Thoracic aorta (tissue), 2 donors: ENCODE measurements around the gene HOXD8. TPM values are rescaled to one million over a fixed set of nuclear protein-coding genes. Genes with fewer than 3 reads are reported as not detected.
A peak's percentile ranks its signal among the peaks of the same experiment; 100 is the strongest.

ENCODE experiments used
- ATAC-seq: fragments of 150-250 bp; one replicate; pipeline ENCODE4 v1.8.0; 2017; ENCODE audit warnings: low read depth; ENCODE audit not compliant: insufficient number of reproducible peaks, low FRiP score
- DNase-seq: peaks from one replicate; pipeline ENCODE4 v3.0.0-alpha.2; 2020; ENCODE audit warnings: low spot score
- H3K27ac ChIP-seq, 2 donors: fragments of 200-600 bp; sonication (generic); 1 replicate in 1 of 2; 2 replicates in 1 of 2; pipeline ENCODE4 v1.5.1; 2016; ENCODE audit warnings: mild to moderate bottlenecking in 2 of 2, moderate library complexity in 2 of 2
- H3K27me3 ChIP-seq: fragments of 200-600 bp; sonication (generic); replicated peaks from 2 replicates; pipeline ENCODE4 v1.6.0; 2016; ENCODE audit warnings: mild to moderate bottlenecking; ENCODE audit not compliant: insufficient read depth
- H3K36me3 ChIP-seq: fragments of 200-600 bp; sonication (generic); one replicate; pipeline ENCODE4 v1.5.1; 2016
- H3K4me1 ChIP-seq, 2 donors: fragments of 200-600 bp; sonication (generic); 1 replicate in 1 of 2; 2 replicates in 1 of 2; pipeline versions ENCODE4 v1.5.1 to v1.6.0; 2016; ENCODE audit warnings: low read depth in 2 of 2, mild to moderate bottlenecking in 1 of 2; ENCODE audit not compliant: control insufficient read depth in 1 of 2
- H3K4me3 ChIP-seq: fragments of 200-600 bp; sonication (generic); 2 replicates; pipeline ENCODE4 v1.5.1; 2016; ENCODE audit warnings: mild to moderate bottlenecking
- H3K9me3 ChIP-seq: fragments of 200-600 bp; sonication (generic); 2 replicates; pipeline ENCODE4 v1.5.1; 2016
- total RNA-seq, 2 donors: library from RNA; depleted of rRNA; stranded (reverse); fragments of >200 nt; gene quantifications; one replicate each; pipeline versions ENCODE4 v1.1.0 to v1.2.3, GENCODE V29; 2016
- TF ChIP-seq, protein P1 (sequence below): fragments of 200-600 bp; sonication (generic); IDR thresholded peaks from one replicate; pipeline ENCODE4 v1.5.1; 2019; ENCODE audit warnings: antibody characterized with exemption

The HOXD8 gene
- total RNA-seq, 2 donors from 2014 or later = 3.9 to 11.2 TPM

DNA sequence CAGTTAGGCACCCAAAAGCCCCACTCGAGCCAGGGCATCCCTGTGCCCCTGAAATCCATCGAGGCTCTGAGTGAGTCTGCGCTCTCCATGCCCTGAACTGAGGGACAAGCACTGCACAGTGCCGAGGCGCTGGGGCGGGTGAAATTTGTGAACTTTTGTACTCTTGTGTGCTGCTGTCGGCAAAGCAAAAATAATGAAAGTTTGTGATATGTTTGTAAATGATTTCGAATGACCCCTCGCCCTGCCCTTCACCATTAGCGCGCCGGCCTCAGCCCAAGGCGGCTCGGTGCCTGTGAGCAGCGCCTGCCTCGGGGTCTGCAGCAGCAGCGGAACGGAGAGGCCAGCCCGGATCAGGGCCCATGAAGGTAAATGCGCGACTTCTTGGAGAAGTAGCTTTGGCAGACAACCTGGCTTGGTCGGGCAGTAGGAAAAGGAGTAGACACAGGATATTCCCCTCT is 20.0 kb downstream of the HOXD8 start:
- Histone ChIP-seq H3K4me3 (no peak overlapping the region), H3K36me3 (peaks cover 10% of the 10 kb centered on the region), H3K9me3 (no peaks in the 10 kb centered on the region), H3K4me1 (no peaks in the 10 kb centered on the region), H3K27ac (no peak overlapping the region), H3K27me3 (no peaks in the 10 kb centered on the region)
- TF ChIP-seq, protein P1, sequence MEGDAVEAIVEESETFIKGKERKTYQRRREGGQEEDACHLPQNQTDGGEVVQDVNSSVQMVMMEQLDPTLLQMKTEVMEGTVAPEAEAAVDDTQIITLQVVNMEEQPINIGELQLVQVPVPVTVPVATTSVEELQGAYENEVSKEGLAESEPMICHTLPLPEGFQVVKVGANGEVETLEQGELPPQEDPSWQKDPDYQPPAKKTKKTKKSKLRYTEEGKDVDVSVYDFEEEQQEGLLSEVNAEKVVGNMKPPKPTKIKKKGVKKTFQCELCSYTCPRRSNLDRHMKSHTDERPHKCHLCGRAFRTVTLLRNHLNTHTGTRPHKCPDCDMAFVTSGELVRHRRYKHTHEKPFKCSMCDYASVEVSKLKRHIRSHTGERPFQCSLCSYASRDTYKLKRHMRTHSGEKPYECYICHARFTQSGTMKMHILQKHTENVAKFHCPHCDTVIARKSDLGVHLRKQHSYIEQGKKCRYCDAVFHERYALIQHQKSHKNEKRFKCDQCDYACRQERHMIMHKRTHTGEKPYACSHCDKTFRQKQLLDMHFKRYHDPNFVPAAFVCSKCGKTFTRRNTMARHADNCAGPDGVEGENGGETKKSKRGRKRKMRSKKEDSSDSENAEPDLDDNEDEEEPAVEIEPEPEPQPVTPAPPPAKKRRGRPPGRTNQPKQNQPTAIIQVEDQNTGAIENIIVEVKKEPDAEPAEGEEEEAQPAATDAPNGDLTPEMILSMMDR = no peak
- ATAC-seq = no peak
- DNase-seq = no peak

- Histone ChIP-seq H3K36me3 (peaks cover 14% of the 10 kb centered on the region), H3K27ac (no peak overlapping the region), H3K27me3 (no peaks in the 10 kb centered on the region), H3K4me3 (no peak overlapping the region), H3K9me3 (no peaks in the 10 kb centered on the region), H3K4me1 (no peaks in the 10 kb centered on the region)
- TF ChIP-seq, protein P1 = no peak
- no peak for DNase-seq
- ATAC-seq = no peak
Measured at GRCh38 chr2:176149939-176150583, 20.6 kb downstream of the HOXD8 start.

GRCh38 chr2:176150584-176151441 is 21.3 kb downstream of the HOXD8 start:
- H3K9me3 ChIP-seq = no peaks in the 10 kb centered on the region
- no peaks in the 10 kb centered on the region for H3K27me3 ChIP-seq
- no peak overlapping the region for H3K27ac ChIP-seq
- H3K4me1 ChIP-seq = no peaks in the 10 kb centered on the region
- no peak overlapping the region for H3K4me3 ChIP-seq
- ATAC-seq (no peak), DNase-seq (no peak)
- TF ChIP-seq, protein P1 = no peak
- peaks cover 14% of the 10 kb centered on the region for H3K36me3 ChIP-seq

- H3K4me3 ChIP-seq = peak within 1 kb of the TSS; percentile 47
- no peaks in the 10 kb centered on the region for H3K27me3 ChIP-seq
- TF ChIP-seq, protein P1 = no peak
- ATAC-seq (no peak), DNase-seq (no peak)
- no peaks in the 10 kb centered on the region for H3K4me1 ChIP-seq
- no peak within 1 kb of the TSS for H3K27ac ChIP-seq
- H3K36me3 ChIP-seq = peaks cover 14% of the 10 kb centered on the region
- H3K9me3 ChIP-seq = no peaks in the 10 kb centered on the region
Measured at GRCh38 chr2:176151442-176152287, 22.2 kb downstream of the HOXD8 start, which contains the start of gene HOXD4. Gene HOXD4 (plus strand): TSS chr2:176151550. CDS start chr2:176151634, 84 bp downstream.
